OCI-LY3 (cell line): ENCODE data around the gene EIF2B2.

ENCODE experiments used
- EZH2phosphoT487 ChIP-seq: fragments of 200-600 bp; shearing (Covaris generic); IDR thresholded peaks from 2 replicates; pipeline ENCODE4 v1.6.1; 2018; ENCODE audit warnings: antibody characterized with exemption, mixed run types, low read depth
- TF ChIP-seq, protein P1 (sequence below): fragments of 200-600, 300-600 bp; sonication (generic); IDR thresholded peaks from 2 replicates; pipeline ENCODE4 v1.5.1; 2014; ENCODE audit warnings: antibody characterized with exemption, low read length, low read depth

GRCh38 chr14:75059642-75060041, 56.9 kb downstream of the EIF2B2 start:
- TF ChIP-seq, protein P1, sequence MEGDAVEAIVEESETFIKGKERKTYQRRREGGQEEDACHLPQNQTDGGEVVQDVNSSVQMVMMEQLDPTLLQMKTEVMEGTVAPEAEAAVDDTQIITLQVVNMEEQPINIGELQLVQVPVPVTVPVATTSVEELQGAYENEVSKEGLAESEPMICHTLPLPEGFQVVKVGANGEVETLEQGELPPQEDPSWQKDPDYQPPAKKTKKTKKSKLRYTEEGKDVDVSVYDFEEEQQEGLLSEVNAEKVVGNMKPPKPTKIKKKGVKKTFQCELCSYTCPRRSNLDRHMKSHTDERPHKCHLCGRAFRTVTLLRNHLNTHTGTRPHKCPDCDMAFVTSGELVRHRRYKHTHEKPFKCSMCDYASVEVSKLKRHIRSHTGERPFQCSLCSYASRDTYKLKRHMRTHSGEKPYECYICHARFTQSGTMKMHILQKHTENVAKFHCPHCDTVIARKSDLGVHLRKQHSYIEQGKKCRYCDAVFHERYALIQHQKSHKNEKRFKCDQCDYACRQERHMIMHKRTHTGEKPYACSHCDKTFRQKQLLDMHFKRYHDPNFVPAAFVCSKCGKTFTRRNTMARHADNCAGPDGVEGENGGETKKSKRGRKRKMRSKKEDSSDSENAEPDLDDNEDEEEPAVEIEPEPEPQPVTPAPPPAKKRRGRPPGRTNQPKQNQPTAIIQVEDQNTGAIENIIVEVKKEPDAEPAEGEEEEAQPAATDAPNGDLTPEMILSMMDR: no peak
- TF ChIP-seq EZH2phosphoT487: no peak
